Lower lobe of right lung (tissue), 2 donors: Measurements from ENCODE around the gene GRIK5. TPM values are rescaled to one million over a fixed set of nuclear protein-coding genes. Genes with fewer than 3 reads are reported as not detected.

ENCODE experiments used
- ATAC-seq, 2 donors: fragments of 200-7000 bp; cut with Tn5 transposase; one replicate each; pipeline ENCODE4 v1.9.1; 2020 to 2022; ENCODE audit warnings: mild to moderate bottlenecking in 2 of 2, moderate library complexity in 2 of 2
- DNase-seq: peaks from one replicate; pipeline ENCODE4 v3.0.0-alpha.2; 2020
- H3K27ac ChIP-seq: fragments of 200-600 bp; one replicate; pipeline ENCODE4 v1.8.0; 2022
- H3K27me3 ChIP-seq: fragments of 200-600 bp; one replicate; pipeline ENCODE4 v1.8.0; 2022; ENCODE audit warnings: low read depth
- H3K36me3 ChIP-seq: fragments of 200-600 bp; one replicate; pipeline ENCODE4 v1.8.0; 2022; ENCODE audit warnings: mild to moderate bottlenecking
- H3K4me1 ChIP-seq: fragments of 200-600 bp; one replicate; pipeline ENCODE4 v1.8.0; 2022
- H3K4me3 ChIP-seq: fragments of 200-600 bp; one replicate; pipeline ENCODE4 v1.8.0; 2022; ENCODE audit warnings: mild to moderate bottlenecking
- H3K9me3 ChIP-seq: fragments of 200-600 bp; one replicate; pipeline ENCODE4 v1.8.0; 2022
- CTCF ChIP-seq: fragments of 200-600 bp; IDR thresholded peaks from one replicate; pipeline ENCODE4 v1.8.0; 2022; ENCODE audit warnings: antibody characterized with exemption, mild to moderate bottlenecking
- intact Hi-C: fragments of 100-400 bp; cut with DNase I; formaldehyde crosslinking; loops from one replicate; pipeline ENCODE4 v1.11.0; 2022
- total RNA-seq: library from RNA; stranded (reverse); fragmentation: NEBNext Ultra II Directional; extraction: Animal tissue kit (Norgen Biotek cat#: 25700); gene quantifications from one replicate; pipeline ENCODE4 v1.2.1, GENCODE V29; 2021
- donor health status: DM: no; HTN: yes; CAD: no; lungs with severe emphysema.

GRIK5 gene
- total RNA-seq, 1 donor from 2014 or later, result 0.41 TPM

DNA sequence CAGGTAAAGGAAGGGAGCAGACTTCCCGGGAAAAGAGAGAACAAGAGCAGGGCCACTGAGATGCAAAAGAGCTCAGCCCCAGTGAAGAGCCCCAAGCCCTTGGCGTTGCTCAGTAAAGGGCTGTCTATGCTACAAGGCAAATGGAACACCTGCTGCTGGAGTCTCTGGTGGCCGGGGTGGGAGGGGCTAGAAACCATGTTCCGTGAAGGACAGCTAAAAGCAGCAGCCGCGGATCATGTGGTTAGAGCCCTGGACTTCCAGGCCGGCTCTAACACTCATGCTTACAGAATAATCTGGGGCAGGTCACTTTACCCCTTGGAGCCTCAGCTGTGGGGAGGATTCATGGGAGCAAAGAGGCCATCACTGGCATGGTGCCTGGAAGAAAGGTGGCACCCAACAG lies 44.4 kb upstream of the GRIK5 start:
- H3K36me3 ChIP-seq, result no peaks in the 10 kb centered on the region
- intact Hi-C loops, result no loop called here
- DNase-seq (no peak), ATAC-seq (no peak)
- no peaks in the 10 kb centered on the region for H3K4me1 ChIP-seq
- H3K4me3 ChIP-seq, result no peak overlapping the region
- H3K27ac ChIP-seq, result no peak overlapping the region
- no peaks in the 10 kb centered on the region for H3K27me3 ChIP-seq
- TF ChIP-seq CTCF, result no peak
- H3K9me3 ChIP-seq, result no peaks in the 10 kb centered on the region

DNA sequence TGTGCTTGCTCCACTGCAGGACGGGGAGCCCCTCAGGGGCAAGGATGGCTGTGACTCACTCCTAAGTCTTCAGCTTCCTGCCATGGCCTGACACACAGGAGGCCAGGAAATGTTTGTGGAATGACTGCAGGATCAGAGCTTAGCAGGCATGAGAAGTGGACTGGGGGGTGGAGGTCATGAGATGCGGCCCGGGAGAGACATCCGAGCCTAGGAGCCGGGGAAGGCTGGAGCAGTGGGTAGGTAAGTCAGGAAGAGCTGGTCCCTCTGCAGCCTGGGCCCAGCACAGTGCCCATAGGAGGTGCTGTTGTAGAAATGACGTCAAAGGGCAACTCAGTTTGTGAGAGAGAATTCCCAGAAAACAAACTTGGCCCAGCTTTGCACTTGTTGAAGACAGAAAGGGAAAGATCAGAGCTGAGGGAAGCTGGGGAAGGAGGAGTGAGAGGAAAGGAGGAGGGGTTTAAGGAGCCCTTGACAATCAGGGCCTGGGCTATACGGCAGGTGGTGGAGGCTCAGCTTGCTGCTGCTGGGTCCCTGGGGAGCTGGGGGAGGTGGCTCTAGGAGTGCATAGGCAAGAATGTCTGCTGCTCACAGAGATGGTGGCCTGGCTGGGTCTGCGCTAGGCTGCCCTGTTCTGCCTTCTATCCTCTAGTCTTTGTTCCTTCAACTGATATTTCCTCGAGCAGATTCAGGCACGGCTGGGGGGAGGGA lies 43.8 kb upstream of the GRIK5 start:
- no peak for DNase-seq
- Histone ChIP-seq H3K36me3 (no peaks in the 10 kb centered on the region), H3K27ac (no peak overlapping the region), H3K4me1 (no peaks in the 10 kb centered on the region), H3K27me3 (no peaks in the 10 kb centered on the region), H3K4me3 (no peak overlapping the region), H3K9me3 (no peaks in the 10 kb centered on the region)
- intact Hi-C loops, result no loop called here
- TF ChIP-seq CTCF, result no peak
- no peak for ATAC-seq

DNA sequence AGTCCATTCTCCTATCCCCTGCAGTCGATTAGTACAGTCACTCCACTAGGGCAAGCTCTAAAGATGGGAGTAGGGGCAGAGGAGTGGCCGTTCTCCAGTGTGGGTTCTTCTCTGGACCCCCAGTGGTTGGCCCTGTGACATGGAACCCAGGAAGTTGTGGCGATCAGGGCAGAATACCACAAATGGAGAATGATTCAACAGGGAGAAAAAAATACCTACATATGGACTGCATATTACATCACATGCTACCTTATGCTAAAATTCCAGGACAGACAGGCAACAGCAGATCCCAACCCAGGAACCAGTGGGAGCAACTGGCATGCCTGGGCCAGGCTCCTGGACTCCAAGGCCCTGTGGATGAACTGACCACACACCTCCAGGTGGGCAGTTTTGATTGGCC lies 41.8 kb upstream of the GRIK5 start:
- no peak overlapping the region for H3K27ac ChIP-seq

DNA sequence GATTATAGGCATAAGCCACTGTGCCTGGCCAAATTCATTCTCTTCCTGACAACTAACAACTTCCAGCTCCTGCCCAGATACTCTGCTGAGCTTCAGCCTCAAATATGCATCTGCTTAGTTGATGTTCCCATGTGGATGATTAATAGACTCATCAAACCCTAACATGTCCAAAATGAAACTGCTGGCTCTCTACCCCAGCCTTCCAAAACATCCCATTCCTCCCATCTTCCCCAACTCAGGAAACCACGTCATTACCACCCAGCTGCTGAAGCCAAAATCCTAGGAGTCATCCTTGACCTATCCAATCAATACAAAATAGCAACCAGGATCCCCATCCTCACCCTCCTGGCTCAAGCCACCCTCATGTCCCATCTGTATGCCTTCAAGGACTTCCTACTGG lies 41.4 kb upstream of the GRIK5 start:
- no peak for TF ChIP-seq CTCF
- no peaks in the 10 kb centered on the region for H3K4me1 ChIP-seq
- no peaks in the 10 kb centered on the region for H3K9me3 ChIP-seq
- DNase-seq (no peak), ATAC-seq (no peak)
- no peak overlapping the region for H3K4me3 ChIP-seq
- H3K27me3 ChIP-seq, result no peaks in the 10 kb centered on the region
- H3K36me3 ChIP-seq, result no peaks in the 10 kb centered on the region
- intact Hi-C loops, result no loop called here
- H3K27ac ChIP-seq, result no peak overlapping the region

More for the DNA sequence above, 41.8 kb upstream of the GRIK5 start:
- TF ChIP-seq CTCF, result no peak
- no peaks in the 10 kb centered on the region for H3K9me3 ChIP-seq
- DNase-seq (no peak), ATAC-seq (no peak)
- no peak overlapping the region for H3K4me3 ChIP-seq
- intact Hi-C loops, result no loop called here
- H3K36me3 ChIP-seq, result no peaks in the 10 kb centered on the region
- no peaks in the 10 kb centered on the region for H3K27me3 ChIP-seq
- H3K4me1 ChIP-seq, result no peaks in the 10 kb centered on the region

- H3K27ac ChIP-seq, result no peak overlapping the region
- no peak for ATAC-seq
- no peaks in the 10 kb centered on the region for H3K36me3 ChIP-seq
- H3K27me3 ChIP-seq, result no peaks in the 10 kb centered on the region
- H3K4me3 ChIP-seq, result no peak overlapping the region
- intact Hi-C loops, result no loop called here
- no peak for TF ChIP-seq CTCF
- no peaks in the 10 kb centered on the region for H3K4me1 ChIP-seq
- DNase-seq, result no peak
- no peaks in the 10 kb centered on the region for H3K9me3 ChIP-seq
These were observed 40.7 kb upstream of the GRIK5 start for GRCh38 chr19:42110658-42111057.
